Parathyroid adenoma (tissue), 2 donors: Measurements from ENCODE around the gene PTGER1.

ENCODE experiments used
- H2AFZ ChIP-seq: fragments of 300-600 bp; sonication (generic); one replicate; pipeline ENCODE4 v1.7.0; 2017; ENCODE audit warnings: antibody characterized with exemption, mild to moderate bottlenecking
- H3K27ac ChIP-seq: fragments of 300-600 bp; sonication (generic); one replicate; pipeline ENCODE4 v1.7.0; 2017
- H3K27me3 ChIP-seq: fragments of 300-600 bp; sonication (generic); one replicate; pipeline ENCODE4 v1.7.0; 2017; ENCODE audit warnings: low read length; ENCODE audit not compliant: control insufficient read depth, insufficient read depth
- H3K36me3 ChIP-seq: fragments of 300-600 bp; sonication (generic); one replicate; pipeline ENCODE4 v1.7.0; 2017; ENCODE audit warnings: low read length; ENCODE audit not compliant: control insufficient read depth, insufficient read depth
- H3K4me1 ChIP-seq: fragments of 300-600 bp; sonication (generic); one replicate; pipeline ENCODE4 v1.7.0; 2017; ENCODE audit warnings: control low read depth
- H3K4me2 ChIP-seq: fragments of 300-600 bp; sonication (generic); one replicate; pipeline ENCODE4 v1.7.0; 2017; ENCODE audit warnings: low read length
- H3K4me3 ChIP-seq: fragments of 300-600 bp; sonication (generic); one replicate; pipeline ENCODE4 v1.7.0; 2017; ENCODE audit warnings: low read depth, low read length
- H3K79me2 ChIP-seq: fragments of 300-600 bp; sonication (generic); one replicate; pipeline ENCODE4 v1.7.0; 2017; ENCODE audit warnings: control low read depth
- H3K9ac ChIP-seq: fragments of 300-600 bp; sonication (generic); one replicate; pipeline ENCODE4 v1.7.0; 2017; ENCODE audit warnings: mild to moderate bottlenecking
- H3K9me3 ChIP-seq: fragments of 300-600 bp; sonication (generic); one replicate; pipeline ENCODE4 v1.7.0; 2017; ENCODE audit warnings: low read length; ENCODE audit not compliant: control insufficient read depth
- CTCF ChIP-seq: fragments of 300-600 bp; sonication (generic); IDR thresholded peaks from one replicate; pipeline ENCODE4 v1.7.0; 2017; ENCODE audit warnings: antibody characterized with exemption, mild to moderate bottlenecking
- donor health status: primary hyperparathyroidism.

PTGER1 gene

GRCh38 chr19:14472202-14472938 lies 2.8 kb downstream of the PTGER1 start:
- Histone ChIP-seq H3K4me1 (peaks cover 11% of the 10 kb centered on the region), H3K36me3 (no peaks in the 10 kb centered on the region), H3K4me2 (peak overlapping the region; percentile 73), H3K9ac (no peak overlapping the region), H3K4me3 (peak overlapping the region; percentile 6), H2AFZ (peak overlapping the region; percentile 59), H3K9me3 (no peaks in the 10 kb centered on the region), H3K79me2 (no peaks in the 10 kb centered on the region), H3K27ac (no peak overlapping the region), H3K27me3 (no peaks in the 10 kb centered on the region)
- TF ChIP-seq CTCF: peak; percentile 95

GRCh38 chr19:14471436-14472187 lies 3.5 kb downstream of the PTGER1 start:
- Histone ChIP-seq H3K27me3 (no peaks in the 10 kb centered on the region), H3K4me3 (no peak overlapping the region), H3K9me3 (no peaks in the 10 kb centered on the region), H3K36me3 (no peaks in the 10 kb centered on the region), H3K27ac (no peak overlapping the region), H3K79me2 (no peaks in the 10 kb centered on the region), H3K4me1 (peaks cover 11% of the 10 kb centered on the region), H3K9ac (no peak overlapping the region), H2AFZ (peak overlapping the region; percentile 59), H3K4me2 (peak overlapping the region; percentile 73)
- no peak for TF ChIP-seq CTCF

DNA sequence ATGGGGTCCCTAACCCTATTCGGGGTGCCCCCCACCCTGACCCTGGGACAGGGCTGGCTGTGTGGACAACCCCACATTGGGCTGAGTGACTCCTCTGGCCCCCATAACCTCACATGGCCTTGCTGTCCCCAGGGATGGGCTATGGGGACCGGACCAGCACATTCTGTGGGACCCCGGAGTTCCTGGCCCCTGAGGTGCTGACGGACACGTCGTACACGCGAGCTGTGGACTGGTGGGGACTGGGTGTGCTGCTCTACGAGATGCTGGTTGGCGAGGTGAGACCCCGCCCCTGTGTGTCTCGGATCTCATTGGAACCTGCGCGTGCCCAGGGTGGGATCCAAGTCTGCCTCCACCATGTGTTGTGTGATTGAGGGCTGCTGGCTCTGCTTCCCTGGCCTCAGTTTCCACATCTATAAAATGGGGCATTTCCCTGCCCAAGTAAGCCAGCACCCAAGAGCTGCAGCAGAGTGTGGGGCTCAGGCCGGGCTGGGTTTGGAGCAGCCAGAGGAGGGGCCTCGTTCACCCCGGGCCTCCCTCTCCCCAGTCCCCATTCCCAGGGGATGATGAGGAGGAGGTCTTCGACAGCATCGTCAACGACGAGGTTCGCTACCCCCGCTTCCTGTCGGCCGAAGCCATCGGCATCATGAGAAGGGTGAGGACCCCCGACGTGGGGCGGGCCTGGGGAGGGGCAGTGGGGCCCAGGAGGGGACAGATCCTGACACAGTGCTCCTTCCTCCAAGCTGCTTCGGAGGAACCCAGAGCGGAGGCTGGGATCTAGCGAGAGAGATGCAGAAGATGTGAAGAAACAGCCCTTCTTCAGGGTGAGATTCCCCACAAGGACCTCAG lies 4.9 kb downstream of the PTGER1 start:
- H3K4me2 ChIP-seq: no peak overlapping the region
- no peaks in the 10 kb centered on the region for H3K27me3 ChIP-seq
- TF ChIP-seq CTCF: no peak
- H3K79me2 ChIP-seq: no peaks in the 10 kb centered on the region
- no peak overlapping the region for H3K4me3 ChIP-seq
- H3K36me3 ChIP-seq: no peaks in the 10 kb centered on the region
- no peaks in the 10 kb centered on the region for H3K9me3 ChIP-seq
- peaks cover 9% of the 10 kb centered on the region for H3K4me1 ChIP-seq
- H2AFZ ChIP-seq: no peak overlapping the region
- no peak overlapping the region for H3K27ac ChIP-seq
- H3K9ac ChIP-seq: no peak overlapping the region

DNA sequence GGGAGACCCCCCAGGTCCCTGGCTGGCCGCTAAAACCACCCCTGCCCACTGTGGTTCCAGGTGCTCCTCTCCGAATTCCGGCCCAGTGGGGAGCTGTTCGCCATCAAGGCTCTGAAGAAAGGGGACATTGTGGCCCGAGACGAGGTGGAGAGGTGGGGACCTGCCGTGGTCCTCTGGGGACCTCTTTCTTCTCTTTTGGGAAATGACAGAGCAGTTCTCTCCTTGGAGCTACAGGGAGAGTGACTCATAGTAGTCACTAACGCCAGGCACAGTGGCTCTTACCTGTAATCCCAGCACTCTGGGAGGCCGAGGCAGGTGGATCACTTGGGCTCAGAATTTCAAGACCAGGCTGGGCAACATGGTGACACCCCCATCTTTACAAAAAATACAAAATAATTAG lies 7.3 kb downstream of the PTGER1 start:
- Histone ChIP-seq H3K9ac (no peak overlapping the region), H3K79me2 (no peaks in the 10 kb centered on the region), H3K4me3 (no peak overlapping the region), H3K4me2 (no peak overlapping the region), H2AFZ (no peak overlapping the region), H3K27me3 (no peaks in the 10 kb centered on the region), H3K27ac (no peak overlapping the region), H3K4me1 (peaks cover 4% of the 10 kb centered on the region), H3K9me3 (no peaks in the 10 kb centered on the region), H3K36me3 (no peaks in the 10 kb centered on the region)
- no peak for TF ChIP-seq CTCF
